Right lung (tissue), 5 donors: ENCODE measurements around the gene MARK2. TPM values are rescaled to one million over a fixed set of nuclear protein-coding genes. Genes with fewer than 3 reads are reported as not detected.

Experiments
- DNase-seq, 2 donors: peaks; one replicate each; pipeline ENCODE4 v3.0.0-alpha.2; 2013
- polyA plus RNA-seq, 5 donors: library from polyadenylated mRNA; unstranded; fragments of 120-200 nt; gene quantifications; one replicate each; pipeline versions ENCODE4 v1.2.1 to v1.2.3, GENCODE V29; 2013; ENCODE audit warnings: inconsistent platforms in 1 of 5, low replicate concordance in 1 of 5; ENCODE audit not compliant: insufficient read length in 5 of 5, insufficient read depth in 1 of 5

Gene MARK2
- polyA plus RNA-seq, 5 donors: 27.0 to 35.1 (median 30.1) TPM

DNA sequence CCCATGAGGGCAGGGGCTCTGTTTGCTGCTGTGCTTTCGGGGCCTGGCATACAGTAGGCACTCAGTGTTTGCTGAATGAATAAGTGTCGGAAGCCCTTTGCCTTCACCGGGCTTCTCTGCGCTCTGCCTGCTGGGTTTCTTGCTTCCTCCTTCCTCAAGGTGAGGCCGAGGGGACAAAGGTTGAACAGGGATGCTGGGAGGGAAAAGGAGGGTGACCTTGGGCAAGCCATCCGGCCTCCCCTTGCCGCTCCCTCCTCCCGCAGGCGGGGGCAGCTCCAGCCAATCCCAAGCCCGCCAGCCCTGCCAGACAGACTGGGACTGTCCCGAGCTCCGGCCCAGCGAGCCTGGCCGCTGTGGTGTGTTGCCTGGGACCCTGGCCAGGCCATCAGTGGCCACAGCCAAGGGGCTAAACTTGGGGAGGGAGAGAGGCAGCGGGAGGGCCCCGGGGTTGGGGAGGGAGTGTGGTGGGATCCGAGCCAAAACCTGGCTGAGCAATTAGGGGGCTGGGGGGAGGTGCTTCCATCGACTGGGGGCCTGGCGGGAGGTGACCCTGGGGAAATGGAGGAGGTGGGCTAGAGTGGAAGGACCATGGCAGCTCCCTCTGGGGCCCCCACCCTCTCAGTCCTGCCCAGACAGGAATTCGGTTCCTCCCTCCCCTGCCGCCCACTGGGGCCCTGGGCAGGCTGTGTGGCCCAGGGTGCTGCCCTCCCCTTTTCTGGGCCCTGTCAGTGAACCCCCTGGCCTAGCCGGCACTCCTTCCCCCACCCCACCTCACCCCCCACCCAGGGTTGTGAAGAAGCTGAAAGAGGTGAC is 81.4 kb downstream of the MARK2 start:
- peak; percentile 75 for DNase-seq

DNA sequence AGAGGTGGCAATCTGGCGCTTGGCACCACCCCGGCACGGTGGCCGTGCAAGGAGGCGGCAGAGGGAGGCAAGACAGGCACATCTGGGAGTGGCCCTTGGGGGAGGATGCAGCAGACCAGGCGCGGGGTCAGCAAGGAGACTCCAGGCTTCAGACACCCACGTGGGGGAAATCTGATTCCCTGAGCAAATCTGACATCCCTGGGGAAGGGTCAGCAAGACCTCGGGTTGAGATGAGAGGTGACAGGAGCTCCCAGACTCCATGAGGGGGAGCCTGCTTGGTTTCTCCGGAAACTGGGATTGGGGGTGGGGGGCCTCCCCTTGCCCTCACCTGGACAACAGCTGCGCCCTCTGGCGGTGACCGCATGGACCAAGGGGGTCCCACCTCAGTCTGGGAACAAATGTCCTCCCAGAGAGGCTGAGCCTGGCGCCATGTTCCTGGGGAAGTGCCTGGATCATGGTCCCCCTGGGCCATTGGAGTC is 82.1 kb downstream of the MARK2 start:
- DNase-seq: no peak

DNA sequence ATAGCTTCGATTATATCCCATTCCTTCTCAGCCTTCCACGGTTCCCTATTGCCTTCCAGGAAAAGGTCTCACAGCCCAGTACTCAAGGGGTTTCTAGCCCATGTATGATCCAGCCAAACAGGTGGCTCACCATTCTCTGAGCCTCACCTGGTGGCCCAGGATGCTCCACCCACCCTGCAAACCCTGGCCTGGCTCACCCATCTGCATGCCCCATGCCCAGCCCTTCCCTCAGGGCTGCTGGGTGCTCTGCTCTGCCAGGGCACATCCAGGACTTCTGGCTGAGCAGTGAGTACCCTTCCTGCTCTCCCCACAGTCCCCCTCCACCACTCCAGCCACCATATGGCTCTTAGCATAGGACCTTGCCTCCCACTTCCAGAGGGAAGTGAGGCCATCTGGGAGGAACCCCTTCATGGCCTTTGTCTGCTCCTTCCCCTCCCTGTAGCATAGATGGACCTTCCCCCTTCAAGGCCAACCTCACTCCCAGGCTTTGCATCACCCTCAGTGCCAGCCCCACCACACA is 83.8 kb downstream of the MARK2 start:
- DNase-seq: no peak

DNA sequence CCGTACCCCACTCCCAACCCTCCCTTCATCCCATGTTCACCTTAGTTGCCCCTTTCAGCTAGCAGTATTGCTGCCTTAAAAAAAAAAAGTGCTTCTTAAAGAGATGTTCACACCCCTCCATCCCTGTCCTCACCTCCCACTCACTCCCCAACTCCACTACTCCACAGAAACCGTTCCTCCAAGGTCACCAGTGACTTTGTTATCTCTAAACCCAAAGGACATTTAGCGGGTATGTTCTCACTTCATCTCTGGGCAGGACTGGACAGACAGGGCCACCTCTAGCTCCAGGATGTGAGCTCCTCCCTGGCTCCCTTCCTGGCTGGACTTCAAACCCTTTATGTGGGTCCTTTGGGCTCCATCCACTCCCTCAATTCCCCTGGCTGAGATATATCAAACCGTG is 84.4 kb downstream of the MARK2 start:
- DNase-seq: no peak

DNA sequence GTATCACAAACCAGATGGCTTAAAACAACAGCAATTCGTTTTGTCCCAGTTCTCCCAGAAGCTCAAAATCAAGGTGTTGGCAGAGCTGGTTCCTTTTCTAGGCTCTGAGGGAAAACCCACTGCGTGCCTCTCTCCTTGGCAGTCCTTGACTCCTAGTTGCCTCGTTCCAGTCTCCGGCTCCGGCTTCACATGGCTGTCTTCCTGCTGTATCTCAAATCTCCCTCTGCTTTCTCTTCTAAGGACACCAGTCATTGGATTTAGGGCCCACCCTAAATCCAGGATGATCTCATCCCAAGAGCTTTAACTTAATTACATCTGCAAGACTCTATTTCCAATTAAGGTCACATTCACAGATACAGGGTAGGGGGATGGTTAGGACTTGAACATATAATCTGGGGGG is 90.7 kb downstream of the MARK2 start:
- no peak for DNase-seq

DNA sequence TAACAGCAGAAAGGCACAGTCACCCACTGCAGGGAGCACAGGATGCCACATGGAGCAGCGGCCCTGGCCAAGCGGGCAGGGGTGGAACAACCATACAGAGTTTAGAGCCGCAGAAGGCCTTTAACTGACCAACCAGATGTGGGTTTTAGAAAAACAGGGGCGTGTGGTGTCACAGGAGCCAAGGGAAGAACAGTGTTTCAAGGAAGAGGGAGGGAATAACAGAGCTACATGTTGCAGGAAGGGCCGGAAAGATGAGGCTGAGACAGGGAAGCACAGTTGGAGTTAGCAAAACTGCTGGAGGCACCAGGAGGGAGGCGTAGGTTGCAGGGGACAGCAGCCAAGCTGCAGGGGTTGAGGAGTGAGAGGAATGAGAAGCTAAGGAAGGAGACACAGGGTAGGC is 92.1 kb downstream of the MARK2 start:
- no peak for DNase-seq

DNA sequence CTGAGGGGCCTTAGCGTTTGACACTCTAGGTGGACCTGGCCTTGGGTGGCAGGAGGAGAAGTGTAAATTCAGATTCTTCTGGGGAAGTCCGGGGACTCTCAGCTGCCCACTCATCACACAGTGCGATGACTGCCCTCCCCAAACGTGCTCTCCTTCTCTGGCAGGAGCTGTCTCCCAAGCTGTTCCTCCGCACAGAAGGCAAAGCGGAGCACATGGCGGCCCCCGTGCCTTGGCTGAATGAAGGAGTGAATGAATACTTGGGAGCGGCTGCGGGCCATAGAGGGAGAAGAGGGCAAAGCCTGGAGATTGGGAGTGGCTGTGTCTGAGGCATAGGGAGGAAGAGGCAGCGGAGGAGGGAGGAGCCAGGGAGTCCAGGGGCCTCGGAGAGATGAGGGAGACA is 93.0 kb downstream of the MARK2 start:
- DNase-seq: no peak

DNA sequence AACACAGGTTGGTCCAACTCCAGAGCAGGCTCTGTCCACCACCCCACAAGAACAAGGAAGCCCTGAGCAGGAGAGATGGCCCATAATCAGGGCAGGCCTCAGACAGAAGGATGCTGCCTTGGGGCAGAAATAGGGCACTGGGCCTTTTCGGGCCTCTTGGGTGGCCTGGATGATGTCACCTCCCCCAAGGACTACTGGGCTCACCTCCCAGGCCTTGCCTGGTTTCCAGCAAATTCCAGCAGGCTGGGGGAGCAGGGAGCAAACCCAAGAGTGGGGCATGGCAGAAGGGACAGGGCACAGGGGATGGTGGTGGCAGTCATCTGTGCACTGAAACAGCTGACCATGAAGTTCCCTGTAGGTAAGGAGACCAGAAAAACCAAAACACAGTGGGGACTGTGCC is 94.5 kb downstream of the MARK2 start:
- no peak for DNase-seq

DNA sequence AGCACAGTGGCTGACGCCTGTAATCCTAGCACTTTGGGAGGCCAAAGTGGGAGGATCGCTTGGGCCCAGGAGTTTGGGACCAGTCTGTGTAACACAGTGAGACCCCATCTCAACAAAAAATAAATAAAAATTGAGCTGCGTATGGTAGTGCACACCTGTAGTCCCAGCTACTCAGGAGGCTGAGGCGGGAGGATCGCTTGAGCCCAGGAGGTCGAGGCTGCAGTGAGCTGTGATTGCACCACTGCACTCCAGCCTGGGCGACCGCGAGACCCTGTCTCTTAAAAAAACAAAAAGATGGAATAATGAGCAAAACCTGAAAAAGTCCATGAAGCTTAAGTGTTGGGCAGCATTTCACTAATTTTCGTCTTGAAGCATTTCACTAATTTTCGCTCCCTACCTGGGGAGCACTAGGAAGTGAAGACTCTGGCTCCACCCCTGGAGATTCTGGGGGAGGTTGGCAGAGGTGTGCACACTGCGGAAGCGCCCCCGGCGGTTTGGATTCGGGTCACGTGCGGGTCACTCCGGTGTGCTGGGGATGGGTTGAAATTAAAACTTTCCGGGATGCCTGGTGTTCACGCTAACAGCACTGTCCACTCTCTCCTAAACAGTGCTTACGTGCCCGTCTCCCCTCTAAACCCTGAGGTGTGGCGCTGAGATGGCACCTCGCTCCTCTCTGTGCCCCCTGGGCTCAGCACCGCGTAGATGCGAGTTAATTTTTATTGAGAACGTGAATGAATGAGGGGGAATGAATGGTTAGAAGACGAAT is 99.0 kb downstream of the MARK2 start:
- no peak for DNase-seq

DNA sequence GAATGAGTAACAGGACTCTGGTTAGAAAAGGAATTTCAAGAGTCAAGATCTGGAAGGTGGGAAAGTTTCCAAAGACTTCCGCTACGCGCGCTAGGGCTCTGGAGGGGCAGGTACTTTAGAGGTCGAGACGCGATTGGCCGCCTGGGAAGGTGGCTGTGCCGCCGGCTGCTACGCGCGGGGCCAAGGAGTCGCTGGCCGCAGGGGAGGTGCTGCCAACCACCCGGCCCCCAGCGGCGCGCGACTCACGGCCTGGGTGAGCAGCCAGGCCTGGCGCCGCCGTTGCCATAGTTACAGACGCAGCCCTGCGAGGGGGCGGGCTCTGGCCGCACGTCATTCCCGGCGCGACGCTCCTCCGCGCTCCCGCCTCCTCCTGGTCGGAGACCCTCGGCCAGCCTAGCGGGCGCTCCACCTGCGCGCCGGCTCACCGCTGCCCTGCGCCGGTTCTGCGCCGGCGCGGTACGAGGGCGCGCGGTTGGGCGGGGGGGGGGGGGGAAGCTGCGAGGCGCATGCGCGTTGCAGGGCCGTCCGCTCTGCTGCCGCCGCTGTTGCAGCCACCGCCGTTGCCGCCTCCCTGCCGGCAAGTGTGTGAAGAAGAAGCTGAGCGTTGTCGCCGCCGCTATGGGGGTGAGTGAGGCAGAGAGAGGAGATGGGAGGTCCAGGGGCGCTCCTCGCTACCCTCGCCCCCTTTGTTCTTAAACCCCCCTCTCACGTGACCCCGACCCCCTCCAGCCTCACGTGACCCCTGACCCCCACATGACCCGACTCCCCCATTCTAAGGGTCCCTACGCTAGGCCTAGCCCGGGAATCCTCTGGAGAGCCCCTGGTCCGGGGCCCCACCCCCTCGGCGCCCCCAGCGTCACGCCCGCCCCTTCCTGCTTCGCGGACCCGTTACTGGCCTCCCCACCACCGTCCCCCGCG is 99.8 kb downstream of the MARK2 start, which contains the start of gene NAA40:
Gene NAA40, plus strand, starts transcription at position 524 of the 918 bp plus-strand sequence. Its CDS starts 95 bp downstream, at position 619.
- DNase-seq: peak; percentile 96

DNA sequence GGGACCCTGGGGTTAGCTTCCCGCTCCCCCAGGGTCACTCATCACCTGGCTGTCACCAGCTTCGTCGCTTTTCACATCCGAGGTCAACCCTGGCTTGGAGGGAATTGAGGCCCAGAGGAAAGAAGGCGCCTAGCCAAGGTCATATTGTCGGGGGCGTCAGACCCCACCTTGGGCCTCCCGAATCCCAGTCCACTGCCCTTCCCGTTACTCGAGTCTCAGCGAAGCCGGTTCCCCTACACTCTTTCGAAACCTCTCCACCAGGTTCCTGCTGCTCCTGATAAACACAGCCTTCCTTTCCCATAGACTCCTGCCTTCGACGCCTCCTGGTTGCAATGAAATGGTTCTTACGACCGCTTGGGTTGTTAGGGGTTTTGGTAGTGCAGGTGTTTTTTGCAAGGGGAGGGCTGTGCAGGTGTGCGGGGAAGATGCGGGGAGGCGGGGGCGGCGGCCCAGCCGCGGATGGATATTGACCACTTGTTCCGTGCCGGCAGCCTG is 100.5 kb downstream of the MARK2 start:
- DNase-seq: no peak

DNA sequence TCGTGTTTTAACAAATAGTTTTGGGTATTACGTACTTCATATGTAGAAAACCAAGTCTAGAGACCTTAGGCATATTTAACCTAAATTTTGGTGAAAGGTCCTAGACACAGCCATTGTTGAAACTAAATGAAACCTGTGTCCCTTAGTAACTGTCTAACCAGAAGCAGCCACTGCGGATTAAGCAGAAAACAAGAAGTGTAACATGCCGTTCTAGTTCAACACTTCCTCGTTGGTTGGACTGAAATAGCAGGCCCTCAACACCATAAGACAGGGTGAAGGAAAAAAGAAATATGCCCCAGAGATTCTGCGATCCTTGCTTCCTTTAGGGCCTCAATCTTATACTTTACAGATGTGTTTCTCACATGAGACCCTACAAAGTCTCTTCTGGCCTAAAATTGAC is 101.9 kb downstream of the MARK2 start:
- no peak for DNase-seq

DNA sequence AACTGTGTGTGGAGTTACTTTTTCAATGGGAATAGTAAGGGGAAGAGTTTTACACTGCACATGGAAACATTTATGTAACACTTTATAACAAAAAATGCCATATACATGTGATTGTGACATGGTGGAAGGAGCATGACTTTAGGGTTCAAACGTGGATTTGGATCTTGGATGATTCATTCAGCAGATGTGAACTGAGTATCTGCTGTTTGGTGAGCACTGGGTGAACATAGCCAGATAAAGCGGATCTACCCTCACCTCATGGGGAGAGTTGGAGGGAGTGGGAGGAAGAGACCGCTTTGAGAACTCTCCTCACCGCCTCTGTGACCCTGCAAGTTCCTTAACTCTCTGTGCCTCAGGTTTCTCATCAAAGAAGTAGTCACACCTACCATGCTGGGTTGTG is 103.0 kb downstream of the MARK2 start:
- DNase-seq: no peak

DNA sequence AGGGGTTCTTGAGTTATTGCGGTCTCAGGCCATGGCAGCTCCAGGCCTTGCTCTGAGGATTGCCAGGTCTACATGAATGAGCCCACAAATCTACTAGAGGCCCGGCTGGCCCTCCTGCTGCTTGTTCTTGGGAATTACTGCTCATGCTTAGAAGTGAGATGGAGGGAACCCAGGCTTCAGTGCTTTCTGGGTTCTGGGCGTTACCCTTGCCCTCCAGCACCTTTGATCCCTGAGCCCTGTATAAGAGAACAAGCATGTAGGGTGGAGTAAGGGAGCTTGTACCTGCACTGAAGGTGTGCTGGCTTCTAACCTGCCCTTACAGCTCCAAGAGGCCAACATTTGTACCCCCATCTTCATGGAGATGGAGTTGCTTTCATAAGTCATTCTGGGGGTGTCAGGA is 103.9 kb downstream of the MARK2 start:
- DNase-seq: no peak

DNA sequence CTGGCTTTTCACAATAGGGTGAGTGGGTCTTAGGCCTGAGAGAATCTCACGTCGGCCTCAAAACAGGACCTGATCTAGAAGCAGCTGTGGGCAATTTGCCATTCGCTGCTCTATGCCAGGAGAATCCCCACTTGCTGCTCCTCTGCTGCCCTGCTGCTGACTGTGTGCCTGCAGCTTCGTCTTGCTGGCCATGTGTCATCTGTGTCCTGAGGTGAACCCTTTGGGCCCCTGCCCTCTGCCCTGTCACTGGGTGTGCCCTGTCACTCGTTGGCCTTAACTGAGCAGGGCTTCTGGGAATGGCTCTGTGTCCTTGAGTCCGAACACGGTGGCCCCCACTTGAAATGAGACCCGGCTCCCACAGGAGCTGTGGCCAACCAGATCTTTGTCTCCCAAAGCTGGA is 106.1 kb downstream of the MARK2 start:
- no peak for DNase-seq

DNA sequence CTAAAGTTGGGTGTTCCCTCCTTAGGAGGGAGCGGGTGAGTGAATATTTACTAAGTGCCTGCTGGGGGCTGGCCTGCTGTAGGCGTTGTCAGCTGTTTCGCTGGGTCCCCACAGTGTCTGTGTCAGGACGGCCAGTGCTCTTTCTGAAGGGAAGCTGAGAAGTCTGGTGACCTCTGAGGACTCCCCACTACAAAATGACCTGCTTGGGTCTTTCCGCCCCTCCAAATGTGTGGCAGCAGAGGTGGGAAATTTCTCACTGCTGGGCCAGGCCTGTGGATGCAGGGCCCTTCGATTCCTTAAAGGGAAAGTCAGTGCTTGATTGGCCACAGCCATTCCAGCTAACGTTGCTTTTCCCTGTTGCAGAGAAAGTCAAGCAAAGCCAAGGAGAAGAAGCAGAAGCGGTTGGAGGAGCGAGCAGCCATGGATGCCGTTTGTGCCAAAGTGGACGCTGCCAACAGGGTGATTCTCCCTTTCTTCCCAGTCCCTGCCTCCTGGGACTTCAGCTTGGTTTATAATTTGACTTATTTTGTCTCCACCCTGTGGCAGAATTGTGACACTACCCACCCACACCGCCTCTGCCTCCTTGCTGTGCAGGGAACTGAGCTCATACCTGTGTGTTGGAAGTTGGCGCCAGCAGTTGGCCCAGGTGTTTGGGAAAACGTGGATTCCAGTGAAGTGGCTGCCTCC is 106.7 kb downstream of the MARK2 start:
- DNase-seq: peak; percentile 61 to 77

DNA sequence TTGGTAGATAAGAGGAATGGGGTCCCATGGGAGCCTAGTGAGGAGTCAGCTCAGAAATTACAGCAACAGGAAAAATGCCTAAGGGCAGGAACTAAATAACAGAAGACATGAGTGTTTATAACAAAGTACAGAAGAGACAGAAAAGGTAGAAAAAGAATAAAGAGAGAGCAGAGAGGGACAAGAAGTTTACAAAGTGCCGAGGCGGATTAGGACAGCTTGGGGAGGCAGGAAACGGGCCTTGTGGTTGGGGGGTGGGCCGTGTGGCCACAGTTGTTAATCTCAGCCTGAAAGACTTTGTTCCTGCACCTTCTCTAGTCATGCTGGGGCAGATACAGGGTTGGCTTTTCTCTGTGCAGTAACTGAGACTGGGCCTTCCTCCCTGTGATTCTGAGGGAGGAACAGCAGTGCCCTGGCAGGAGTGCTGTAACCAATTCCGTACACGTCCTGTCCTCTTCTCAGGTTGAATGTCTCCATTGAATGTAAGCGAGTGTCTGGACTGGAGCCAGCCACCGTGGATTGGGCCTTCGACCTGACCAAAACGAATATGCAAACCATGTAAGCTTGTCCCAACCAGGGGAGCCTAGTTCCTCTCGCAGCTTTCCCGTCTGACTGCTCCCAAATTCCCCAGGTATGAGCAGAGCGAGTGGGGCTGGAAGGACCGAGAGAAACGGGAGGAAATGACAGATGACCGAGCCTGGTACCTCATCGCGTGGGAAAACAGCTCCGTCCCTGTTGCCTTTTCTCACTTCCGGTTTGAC is 113.0 kb downstream of the MARK2 start:
- no peak for DNase-seq

DNA sequence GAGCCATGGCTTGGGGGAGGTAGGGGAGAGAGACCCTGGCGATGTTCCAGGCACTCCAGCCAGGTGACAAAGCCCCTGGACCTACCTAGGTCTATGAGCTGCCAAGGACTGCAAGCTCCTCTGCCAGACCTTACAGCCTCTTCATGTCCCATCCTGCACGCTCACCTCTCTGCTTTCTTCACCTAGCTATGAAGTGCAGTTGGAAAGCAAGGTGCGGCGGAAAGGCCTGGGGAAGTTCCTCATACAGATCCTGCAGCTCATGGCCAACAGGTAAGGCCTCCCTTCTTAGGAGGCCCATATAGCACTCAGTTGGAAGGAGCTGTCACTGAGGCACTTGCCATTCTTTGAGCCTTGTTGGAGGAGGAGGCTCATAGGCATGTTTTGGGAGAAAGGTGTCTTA is 113.7 kb downstream of the MARK2 start:
- no peak for DNase-seq

DNA sequence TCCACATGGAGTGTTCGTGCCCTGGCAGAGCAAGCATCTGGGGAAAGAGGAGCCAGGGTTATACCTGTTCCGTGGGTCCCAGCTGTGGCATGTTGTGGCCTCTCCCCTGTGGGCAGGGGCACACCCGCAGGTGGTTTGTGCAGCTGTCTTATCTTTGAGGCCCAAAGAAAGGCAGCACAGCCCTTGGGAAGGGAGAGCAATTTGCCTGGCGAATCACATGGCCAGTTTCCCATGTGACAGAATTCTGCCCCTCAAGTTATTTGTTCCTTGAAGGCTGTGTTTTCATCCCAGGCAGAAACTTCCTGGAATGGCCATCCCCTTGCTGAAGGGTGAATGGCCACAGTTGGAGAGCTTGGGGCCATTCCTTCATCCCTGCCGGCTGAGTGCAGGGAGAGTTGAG is 119.1 kb downstream of the MARK2 start:
- DNase-seq: no peak
